Right cardiac atrium (tissue), 5 donors: ENCODE measurements around the gene SCMH1. TPM values are rescaled to one million over a fixed set of nuclear protein-coding genes. Genes with fewer than 3 reads are reported as not detected.

Experiments
- ATAC-seq, 2 donors: fragments of 200-7000 bp; cut with Tn5 transposase; one replicate each; pipeline versions ENCODE4 v1.8.0 to v1.9.1; 2020; ENCODE audit warnings: moderate library complexity in 2 of 2, mild to moderate bottlenecking in 1 of 2
- DNase-seq, 3 donors: peaks; one replicate each; pipeline ENCODE4 v3.0.0-alpha.2; 2020
- H3K27ac ChIP-seq: one replicate; pipeline ENCODE4 v1.5.1; 2013; ENCODE audit warnings: mild to moderate bottlenecking, low read length, control low read depth, moderate library complexity
- H3K27me3 ChIP-seq: one replicate; pipeline ENCODE4 v1.6.1; 2013; ENCODE audit not compliant: control insufficient read depth, insufficient read depth
- H3K4me1 ChIP-seq: one replicate; pipeline ENCODE4 v1.6.1; 2013; ENCODE audit warnings: low read length; ENCODE audit not compliant: control insufficient read depth, insufficient read depth
- H3K4me3 ChIP-seq: one replicate; pipeline ENCODE4 v1.5.1; 2013; ENCODE audit warnings: low read length, control low read depth
- H3K9me3 ChIP-seq: one replicate; pipeline ENCODE4 v1.6.1; 2013; ENCODE audit warnings: low read length; ENCODE audit not compliant: control insufficient read depth
- WGBS: extraction: QIAGEN DNeasy Blood & Tissue Kit; methylation state at CpG from one replicate; pipeline ENCODE4 v1.1.7; 2013; 5-methylcytosine and 5-hydroxymethylcytosine counted together
- intact Hi-C, 4 donors: fragments of 100-400 bp; cut with DNase I; formaldehyde crosslinking; loops; one replicate each; pipeline versions ENCODE4 v1.11.0 to v1.14.0; 2022 to 2023
- polyA plus RNA-seq: library from polyadenylated mRNA; stranded (reverse); fragments of 200-250 nt; gene quantifications from one replicate; pipeline ENCODE4 v1.2.3, GENCODE V29; 2013
- total RNA-seq, 4 donors: library from RNA; stranded (reverse); fragmentation: NEBNext Ultra II Directional; extraction: Animal tissue kit (Norgen Biotek cat#: 25700); gene quantifications; one replicate each; pipeline ENCODE4 v1.2.1, GENCODE V29; 2021
- donor health status: healthy with polysubstance abuse.
- donor health status: DM: no; HTN: yes; CAD: no.
- donor health status: DM: no; HTN: no; CAD: no.
- donor health status: DM: no; HTN: yes; CAD: no; lungs with severe emphysema.
- donor health status: DM: yes; HTN: yes; CAD: no.

Gene SCMH1
- total and polyA plus RNA-seq, 5 donors: 42.6 to 66.5 (median 54.5) TPM

- intact Hi-C loops: no loop called here
- H3K4me1 ChIP-seq: no peaks in the 10 kb centered on the region
- 72% methylated on average over 5 of the region's 5 CpGs for WGBS
- no peak overlapping the region for H3K27ac ChIP-seq
- no peaks in the 10 kb centered on the region for H3K27me3 ChIP-seq
- DNase-seq (no peak), ATAC-seq (no peak)
- no peak overlapping the region for H3K4me3 ChIP-seq
- no peaks in the 10 kb centered on the region for H3K9me3 ChIP-seq
Observed at GRCh38 chr1:41015281-41015896, 226.7 kb downstream of the SCMH1 start.

GRCh38 chr1:41014871-41015270 lies 227.2 kb downstream of the SCMH1 start:
- no peaks in the 10 kb centered on the region for H3K9me3 ChIP-seq
- no peaks in the 10 kb centered on the region for H3K4me1 ChIP-seq
- no peak overlapping the region for H3K27ac ChIP-seq
- intact Hi-C loops: no loop called here
- 68% methylated on average over 8 of the region's 8 CpGs for WGBS
- no peak overlapping the region for H3K4me3 ChIP-seq
- DNase-seq (no peak), ATAC-seq (no peak)
- no peaks in the 10 kb centered on the region for H3K27me3 ChIP-seq

GRCh38 chr1:41013796-41014195 lies 228.3 kb downstream of the SCMH1 start:
- peak; percentile 53 to 74 for ATAC-seq
- 61% methylated on average over 7 of the region's 7 CpGs for WGBS
- no peak overlapping the region for H3K4me3 ChIP-seq

GRCh38 chr1:41013024-41013423 lies 229.1 kb downstream of the SCMH1 start:
- Histone ChIP-seq H3K27me3 (no peaks in the 10 kb centered on the region), H3K4me3 (no peak overlapping the region), H3K4me1 (no peaks in the 10 kb centered on the region), H3K27ac (no peak overlapping the region), H3K9me3 (no peaks in the 10 kb centered on the region)
- whole genome bisulfite sequencing: 93% methylated on average over 6 of the region's 6 CpGs
- intact Hi-C loops: no loop called here
- DNase-seq: no peak
- no peak for ATAC-seq

More at GRCh38 chr1:41013796-41014195, 228.3 kb downstream of the SCMH1 start:
- DNase-seq: peak in 1 of 3 donors; percentile 42
- Histone ChIP-seq H3K27ac (no peak overlapping the region), H3K4me1 (no peaks in the 10 kb centered on the region), H3K9me3 (no peaks in the 10 kb centered on the region), H3K27me3 (no peaks in the 10 kb centered on the region)
- intact Hi-C loops: no loop called here

- intact Hi-C loops: no loop called here
- no peaks in the 10 kb centered on the region for H3K27me3 ChIP-seq
- DNase-seq (no peak), ATAC-seq (no peak)
- H3K4me1 ChIP-seq: no peaks in the 10 kb centered on the region
- H3K4me3 ChIP-seq: no peak overlapping the region
- no peaks in the 10 kb centered on the region for H3K9me3 ChIP-seq
- H3K27ac ChIP-seq: no peak overlapping the region
- 93% methylated on average over 1 of the region's 1 CpG for WGBS
Observed at GRCh38 chr1:41010345-41010744, 231.8 kb downstream of the SCMH1 start.

- Histone ChIP-seq H3K4me3 (no peak overlapping the region), H3K4me1 (no peaks in the 10 kb centered on the region), H3K9me3 (no peaks in the 10 kb centered on the region), H3K27ac (no peak overlapping the region), H3K27me3 (no peaks in the 10 kb centered on the region)
- no peak for ATAC-seq
- intact Hi-C loops: no loop called here
- no peak for DNase-seq
- WGBS: 93% methylated on average over 8 of the region's 8 CpGs
Observed at GRCh38 chr1:41009466-41009865, 232.6 kb downstream of the SCMH1 start.

GRCh38 chr1:41006942-41007865 lies 234.9 kb downstream of the SCMH1 start:
- DNase-seq (no peak), ATAC-seq (no peak)
- intact Hi-C loops: no loop called here
- WGBS: 87% methylated on average over 19 of the region's 19 CpGs
- Histone ChIP-seq H3K4me1 (peaks cover 4% of the 10 kb centered on the region), H3K27ac (no peak overlapping the region), H3K27me3 (no peaks in the 10 kb centered on the region), H3K4me3 (no peak overlapping the region), H3K9me3 (no peaks in the 10 kb centered on the region)

- intact Hi-C loops: no loop called here
- ATAC-seq (no peak), DNase-seq (no peak)
- no peaks in the 10 kb centered on the region for H3K9me3 ChIP-seq
- H3K27ac ChIP-seq: no peak overlapping the region
- WGBS: 84% methylated on average over 5 of the region's 5 CpGs
- H3K27me3 ChIP-seq: no peaks in the 10 kb centered on the region
- peaks cover 4% of the 10 kb centered on the region for H3K4me1 ChIP-seq
- no peak overlapping the region for H3K4me3 ChIP-seq
Observed at GRCh38 chr1:41005876-41006275, 236.2 kb downstream of the SCMH1 start.

GRCh38 chr1:41003640-41004220 lies 238.4 kb downstream of the SCMH1 start:
- intact Hi-C loops: no loop called here
- Histone ChIP-seq H3K9me3 (no peaks in the 10 kb centered on the region), H3K27me3 (no peaks in the 10 kb centered on the region), H3K27ac (no peak overlapping the region), H3K4me3 (no peak overlapping the region), H3K4me1 (peaks cover 4% of the 10 kb centered on the region)
- ATAC-seq: peak; percentile 95 to 96
- peak; percentile 92 to 96 (median 94) for DNase-seq
- 24% methylated on average over 11 of the region's 11 CpGs for WGBS

- DNase-seq (no peak), ATAC-seq (peak; percentile 4 to 22)
- H3K9me3 ChIP-seq: no peaks in the 10 kb centered on the region
- peaks cover 4% of the 10 kb centered on the region for H3K4me1 ChIP-seq
- H3K4me3 ChIP-seq: no peak overlapping the region
- no peaks in the 10 kb centered on the region for H3K27me3 ChIP-seq
- intact Hi-C loops: no loop called here
- peak overlapping the region; percentile 28 for H3K27ac ChIP-seq
- 82% methylated on average over 9 of the region's 9 CpGs for WGBS
Observed at GRCh38 chr1:41003127-41003639, 238.9 kb downstream of the SCMH1 start.

- no peaks in the 10 kb centered on the region for H3K27me3 ChIP-seq
- DNase-seq (no peak), ATAC-seq (no peak)
- peaks cover 4% of the 10 kb centered on the region for H3K4me1 ChIP-seq
- 95% methylated on average over 4 of the region's 4 CpGs for WGBS
- no peak overlapping the region for H3K27ac ChIP-seq
- intact Hi-C loops: no loop called here
- H3K9me3 ChIP-seq: no peaks in the 10 kb centered on the region
- H3K4me3 ChIP-seq: no peak overlapping the region
Observed at GRCh38 chr1:40998668-40999067, 243.4 kb downstream of the SCMH1 start.
